BJ (cell line): Measurements from ENCODE around the gene HOXC11. TPM values are rescaled to one million over a fixed set of nuclear protein-coding genes. Genes with fewer than 3 reads are reported as not detected.
A peak's percentile ranks its signal among the peaks of the same experiment; 100 is the strongest.

Experiments
- CTCF ChIA-PET: fragments of 350-600 bp; formaldehyde crosslinking; extraction: SDS; loops from one replicate; lab custom pipeline; 2021; ENCODE audit warnings: antibody characterized with exemption, inconsistent platforms; lab: Yijun Ruan, JAX
- POLR2A ChIA-PET: fragments of 300-600 bp; sonication (Branson Sonifier 250); formaldehyde crosslinking; extraction: SDS; loops from one replicate; lab custom pipeline; 2021; ENCODE audit warnings: antibody characterized with exemption; lab: Charles Lee
- DNase-seq: peaks from one replicate; pipeline ENCODE4 v3.0.0-alpha.2; 2011; ENCODE audit warnings: low read depth
- H3K27me3 ChIP-seq: 2 replicates; pipeline ENCODE4 v1.6.0; 2011; ENCODE audit warnings: low read length; ENCODE audit not compliant: control insufficient read depth, insufficient read depth
- H3K36me3 ChIP-seq: 2 replicates; pipeline ENCODE4 v1.5.1; 2011; ENCODE audit warnings: low read length; ENCODE audit not compliant: control insufficient read depth, insufficient read depth
- H3K4me3 ChIP-seq: 2 replicates; pipeline ENCODE4 v1.5.1; 2011; ENCODE audit warnings: low read depth, mild to moderate bottlenecking, control low read depth, low read length
- CTCF ChIP-seq: IDR thresholded peaks from 2 replicates; pipeline ENCODE4 v1.5.1; 2011; ENCODE audit warnings: low read depth, mild to moderate bottlenecking, control low read depth, inconsistent platforms, low read length, moderate library complexity; ENCODE audit not compliant: insufficient read depth
- polyA plus RNA-seq: library from polyadenylated mRNA; depleted of rRNA; stranded (reverse); fragments of >200 nt; gene quantifications from 2 replicates; pipeline ENCODE4 v1.2.3, GENCODE V29; 2011

HOXC11 gene
- polyA plus RNA-seq, 1 experiment, result 4.9 TPM

DNA sequence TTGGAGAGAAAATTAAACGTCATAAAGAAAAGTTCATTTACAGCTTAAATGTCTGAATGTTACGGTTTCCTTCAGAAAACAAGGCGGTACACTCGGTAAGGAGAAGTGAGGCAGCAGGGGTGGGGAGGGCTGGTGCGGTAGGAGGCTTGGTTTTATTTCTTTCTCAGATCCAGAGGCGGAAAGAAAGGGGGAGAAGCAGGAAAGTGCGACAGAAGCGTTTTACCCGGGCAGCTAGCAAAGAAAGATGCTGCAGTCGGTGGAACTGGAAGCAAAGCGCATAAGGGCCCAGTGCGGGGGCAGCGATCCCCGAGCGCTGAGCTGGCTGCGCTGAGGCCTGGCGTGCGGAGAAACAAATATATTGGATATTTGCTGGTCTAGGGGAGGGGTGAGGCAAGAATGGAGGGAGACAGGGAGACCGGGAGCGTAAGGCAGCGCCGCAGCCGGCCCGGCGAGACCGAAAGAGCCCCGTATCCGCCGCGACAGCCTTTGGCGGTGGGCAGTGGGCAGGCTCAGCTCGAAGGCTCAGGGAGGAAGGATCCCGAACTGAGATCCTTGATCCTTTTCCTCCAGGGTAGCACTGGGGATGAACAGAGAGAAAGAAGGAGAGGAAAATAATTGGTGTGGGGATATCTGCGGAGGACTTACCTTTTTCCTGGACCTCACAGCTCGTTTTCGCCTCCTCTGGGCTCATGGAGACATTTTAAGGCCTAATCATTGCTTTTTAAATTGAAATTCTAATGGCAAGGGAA, 6.4 kb upstream of the HOXC11 start:
- ChIA-PET POLR2A (interaction anchor here (0.8 kb wide), 1 partner anchor 250 kb away, joined by 3 read pairs; no protein-coding TSS in a partner anchor), CTCF (interaction anchor here (0.6 to 1.7 kb wide), 10 partner anchors 19 to 404 kb away, joined by 3 to 6 read pairs (median 4); partner anchors contain the start of genes HOXC10 and HOXC13)
- no peak for TF ChIP-seq CTCF
- Histone ChIP-seq H3K4me3 (peak overlapping the region; percentile 78), H3K36me3 (no peaks in the 10 kb centered on the region), H3K27me3 (no peaks in the 10 kb centered on the region)
- DNase-seq, result no peak

GRCh38 chr12:53967421-53967925, 5.5 kb upstream of the HOXC11 start:
- CTCF ChIA-PET, result interaction anchor here (1.3 to 1.7 kb wide), 4 partner anchors 18 to 222 kb away, joined by 3 to 6 read pairs (median 4); partner anchors contain the start of genes HOXC10 and HOXC13
- H3K36me3 ChIP-seq, result no peaks in the 10 kb centered on the region
- no peak for DNase-seq
- 0 out of 2 replicates have a peak, but pooled peaks have one; percentile 9 for TF ChIP-seq CTCF
- POLR2A ChIA-PET, result no interaction called here
- peak overlapping the region; percentile 78 for H3K4me3 ChIP-seq
- no peaks in the 10 kb centered on the region for H3K27me3 ChIP-seq

DNA sequence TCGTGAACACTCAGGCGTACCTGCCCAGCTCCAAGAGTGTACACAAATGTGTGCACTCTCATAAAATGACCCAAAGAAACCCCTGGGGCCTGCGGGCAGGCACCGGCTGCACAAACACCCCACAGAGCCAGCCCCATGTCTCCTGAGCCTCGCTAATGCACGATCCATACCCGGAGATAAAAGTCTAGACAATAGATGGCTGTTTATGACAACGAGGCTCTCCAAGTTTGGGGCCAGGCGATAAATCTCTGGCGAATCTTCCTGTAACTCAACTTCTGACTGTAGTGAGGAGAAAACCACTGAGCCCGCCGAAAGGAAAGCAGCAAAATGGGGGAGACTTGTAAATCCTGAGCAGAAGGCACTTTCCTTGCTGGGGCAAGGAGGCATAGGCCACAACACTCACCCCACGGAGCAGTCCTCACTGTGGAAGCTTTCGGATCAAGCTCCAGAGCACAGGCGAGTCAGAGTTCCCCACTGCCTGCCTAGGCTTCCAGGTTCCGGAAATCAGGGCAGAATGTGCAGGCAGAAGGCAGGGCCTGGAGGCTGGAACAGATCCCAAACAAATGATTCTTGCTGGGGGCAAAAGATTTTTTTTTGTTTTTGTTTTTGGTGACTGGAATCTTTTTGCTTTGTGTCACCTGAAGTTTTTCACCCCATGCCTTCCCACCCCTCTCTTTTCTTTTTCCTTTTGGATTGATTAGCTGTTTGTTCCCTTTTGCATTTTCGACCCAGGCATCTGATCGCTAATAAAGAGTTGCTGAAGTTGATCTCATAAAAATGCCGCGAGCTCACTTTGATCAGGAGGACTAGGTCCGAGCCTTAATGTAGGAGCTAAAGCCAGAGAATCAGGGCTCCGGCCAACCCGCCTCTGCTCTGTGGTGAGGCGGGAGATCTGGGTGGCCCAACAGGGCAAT, 4.5 kb upstream of the HOXC11 start:
- CTCF ChIA-PET, result interaction anchor here (0.8 to 0.9 kb wide), 4 partner anchors 39 to 240 kb away, joined by 3 to 4 read pairs (median 3); no protein-coding TSS in a partner anchor
- no peak for DNase-seq
- POLR2A ChIA-PET, result no interaction called here
- peak overlapping the region; percentile 78 for H3K4me3 ChIP-seq
- no peaks in the 10 kb centered on the region for H3K36me3 ChIP-seq
- no peak for TF ChIP-seq CTCF
- no peaks in the 10 kb centered on the region; the same call in none of the 2 replicates for H3K27me3 ChIP-seq

- TF ChIP-seq CTCF, result no peak
- ChIA-PET CTCF (interaction anchor here (0.8 to 1.6 kb wide), 3 partner anchors 16 to 239 kb away, joined by 3 to 6 read pairs (median 3); partner anchors contain the start of gene HOXC10), POLR2A (no interaction called here)
- Histone ChIP-seq H3K36me3 (no peaks in the 10 kb centered on the region), H3K27me3 (no peaks in the 10 kb centered on the region; the same call in none of the 2 replicates), H3K4me3 (no peak overlapping the region)
- no peak for DNase-seq
Observed at GRCh38 chr12:53969588-53970259, 3.2 kb upstream of the HOXC11 start.
